H9 (cell line): ENCODE results near the gene SLTM. TPM values are rescaled to one million over a fixed set of nuclear protein-coding genes. Genes with fewer than 3 reads are reported as not detected.

Source experiments
- DNase-seq: peaks from one replicate; pipeline ENCODE4 v3.0.0-alpha.2; 2017
- H2AFZ ChIP-seq: one replicate; pipeline ENCODE4 v1.6.1; 2013; ENCODE audit warnings: mild to moderate bottlenecking, low read length, control low read depth, moderate library complexity
- H2AK5ac ChIP-seq: 2 replicates; pipeline ENCODE4 v1.6.1; 2013; ENCODE audit warnings: low read length, control low read depth, mixed read lengths; ENCODE audit not compliant: insufficient read length
- H2BK120ac ChIP-seq: one replicate; pipeline ENCODE4 v1.6.1; 2013; ENCODE audit warnings: low read depth, mild to moderate bottlenecking, low read length, control low read depth, inconsistent platforms; ENCODE audit not compliant: poor library complexity, severe bottlenecking
- H2BK12ac ChIP-seq: 2 replicates; pipeline ENCODE4 v1.6.1; 2013; ENCODE audit warnings: low read length, control low read depth, mixed read lengths, low read depth; ENCODE audit not compliant: insufficient read length
- H2BK15ac ChIP-seq: 2 replicates; pipeline ENCODE4 v1.6.1; 2013; ENCODE audit warnings: low read depth, low read length, control low read depth
- H2BK20ac ChIP-seq: one replicate; pipeline ENCODE4 v1.6.1; 2013; ENCODE audit warnings: low read depth, mild to moderate bottlenecking, low read length, control low read depth, inconsistent platforms; ENCODE audit not compliant: poor library complexity, severe bottlenecking
- H2BK5ac ChIP-seq: 2 replicates; pipeline ENCODE4 v1.6.1; 2013; ENCODE audit warnings: low read length, control low read depth, mixed read lengths; ENCODE audit not compliant: insufficient read length
- H3K14ac ChIP-seq: 2 replicates; pipeline ENCODE4 v1.6.1; 2013; ENCODE audit warnings: low read length, control low read depth; ENCODE audit not compliant: insufficient read depth
- H3K18ac ChIP-seq: 2 replicates; pipeline ENCODE4 v1.6.1; 2013; ENCODE audit warnings: low read depth, mild to moderate bottlenecking, mixed read lengths, low read length, control low read depth; ENCODE audit not compliant: insufficient read length
- H3K23ac ChIP-seq: 2 replicates; pipeline ENCODE4 v1.6.1; 2013; ENCODE audit warnings: low read length, control low read depth, mixed read lengths, low read depth; ENCODE audit not compliant: insufficient read length
- H3K23me2 ChIP-seq: 2 replicates; pipeline ENCODE4 v1.6.1; 2013; ENCODE audit warnings: low read depth, mild to moderate bottlenecking, mixed read lengths, low read length, control low read depth; ENCODE audit not compliant: insufficient read length, poor library complexity, severe bottlenecking
- H3K27ac ChIP-seq: 2 replicates; pipeline ENCODE4 v1.5.1; 2013; ENCODE audit warnings: low read length, control low read depth, mixed read lengths, low read depth; ENCODE audit not compliant: insufficient read length
- H3K27me3 ChIP-seq: 2 replicates; pipeline ENCODE4 v1.6.1; 2013; ENCODE audit warnings: low read length, control low read depth, inconsistent platforms; ENCODE audit not compliant: insufficient read depth
- H3K4ac ChIP-seq: 2 replicates; pipeline ENCODE4 v1.6.1; 2013; ENCODE audit warnings: low read depth, mild to moderate bottlenecking, control low read depth, inconsistent platforms, low read length, moderate library complexity
- H3K4me1 ChIP-seq: 2 replicates; pipeline ENCODE4 v1.6.1; 2013; ENCODE audit warnings: low read length, control low read depth, inconsistent platforms; ENCODE audit not compliant: insufficient read depth
- H3K4me2 ChIP-seq: 2 replicates; pipeline ENCODE4 v1.6.1; 2013; ENCODE audit warnings: low read length, control low read depth, mixed read lengths; ENCODE audit not compliant: insufficient read length, insufficient read depth
- H3K56ac ChIP-seq: 2 replicates; pipeline ENCODE4 v1.6.1; 2013; ENCODE audit warnings: low read depth, mild to moderate bottlenecking, mixed read lengths, low read length, control low read depth; ENCODE audit not compliant: insufficient read length
- H3K79me1 ChIP-seq: 2 replicates; pipeline ENCODE4 v1.6.1; 2013; ENCODE audit warnings: low read depth, mild to moderate bottlenecking, moderate library complexity, low read length, control low read depth, inconsistent platforms; ENCODE audit not compliant: insufficient read depth, poor library complexity, severe bottlenecking
- H3K79me2 ChIP-seq: 2 replicates; pipeline ENCODE4 v1.6.1; 2013; ENCODE audit warnings: low read length, control low read depth, inconsistent platforms; ENCODE audit not compliant: insufficient read depth
- H3K9ac ChIP-seq: 2 replicates; pipeline ENCODE4 v1.6.1; 2013; ENCODE audit warnings: low read length, control low read depth, mixed read lengths; ENCODE audit not compliant: insufficient read length; ENCODE audit errors: extremely low read depth
- H3K9me3 ChIP-seq: one replicate; pipeline ENCODE4 v1.6.1; 2013; ENCODE audit warnings: low read depth, low read length, inconsistent platforms; ENCODE audit not compliant: control insufficient read depth
- H3T11ph ChIP-seq: one replicate; pipeline ENCODE4 v1.6.1; 2013; ENCODE audit warnings: mild to moderate bottlenecking, low read length, control low read depth, inconsistent platforms
- H4K20me1 ChIP-seq: one replicate; pipeline ENCODE4 v1.6.1; 2013; ENCODE audit not compliant: control insufficient read depth, insufficient read length, insufficient read depth
- H4K5ac ChIP-seq: 2 replicates; pipeline ENCODE4 v1.6.1; 2013; ENCODE audit warnings: low read depth, mild to moderate bottlenecking, mixed read lengths, low read length, control low read depth; ENCODE audit not compliant: insufficient read length
- H4K8ac ChIP-seq: replicated peaks from 2 replicates; pipeline ENCODE4 v1.6.1; 2013; ENCODE audit warnings: low read length, control low read depth, mixed read lengths, low read depth; ENCODE audit not compliant: insufficient read length
- H4K91ac ChIP-seq: 2 replicates; pipeline ENCODE4 v1.6.1; 2013; ENCODE audit warnings: low read depth, mild to moderate bottlenecking, moderate library complexity, mixed read lengths, low read length, control low read depth; ENCODE audit not compliant: insufficient read length
- H3K27ac Mint-ChIP-seq, 3 experiments: 2 replicates in 2 of 3; 3 replicates in 1 of 3; pipeline ENCODE4 v1.8.0; 2020 to 2021; ENCODE audit warnings: mixed read lengths in 3 of 3, mild to moderate bottlenecking in 1 of 3, moderate library complexity in 1 of 3
- H3K27me3 Mint-ChIP-seq: 2 replicates; pipeline ENCODE4 v1.8.0; 2021; ENCODE audit warnings: low read depth, mild to moderate bottlenecking, moderate library complexity, mixed read lengths
- H3K36me3 Mint-ChIP-seq, 3 experiments: 2 replicates in 2 of 3; 3 replicates in 1 of 3; pipeline ENCODE4 v1.8.0; 2020 to 2021; ENCODE audit warnings: low read depth in 3 of 3, mixed read lengths in 3 of 3; ENCODE audit not compliant: insufficient read depth in 1 of 3
- H3K4me1 Mint-ChIP-seq, 2 experiments: 2 replicates each; pipeline ENCODE4 v1.8.0; 2020; ENCODE audit warnings: mixed read lengths in 2 of 2
- H3K4me3 Mint-ChIP-seq, 2 experiments: 2 replicates in 1 of 2; 3 replicates in 1 of 2; pipeline ENCODE4 v1.8.0; 2020 to 2021; ENCODE audit warnings: mild to moderate bottlenecking in 2 of 2, mixed read lengths in 2 of 2, moderate library complexity in 1 of 2
- H3K9me3 Mint-ChIP-seq, 2 experiments: 2 replicates in 1 of 2; 3 replicates in 1 of 2; pipeline ENCODE4 v1.8.0; 2020; ENCODE audit warnings: mild to moderate bottlenecking in 2 of 2, mixed read lengths in 2 of 2, moderate library complexity in 1 of 2
- CTCF ChIP-seq: fragments of 200-600 bp; sonication (generic); conservative IDR thresholded peaks from 3 replicates; pipeline ENCODE4 v1.8.0; 2021; ENCODE audit warnings: antibody characterized with exemption, mild to moderate bottlenecking
- whole genome bisulfite sequencing: extraction: QIAGEN DNeasy Blood & Tissue Kit; methylation state at CpG from one replicate; pipeline ENCODE4 v1.1.7; 2013; ENCODE audit warnings: missing lambda C conversion rate, low lambda C conversion rate, mixed read lengths; ENCODE audit not compliant: insufficient read length; ENCODE audit errors: extremely low coverage; 5-methylcytosine and 5-hydroxymethylcytosine counted together
- total RNA-seq: library from RNA; stranded (reverse); gene quantifications from 2 replicates; pipeline ENCODE4 v1.2.1, GENCODE V29; 2021

SLTM gene
- total RNA-seq, 1 experiment from 2014 or later: 132 TPM

- Histone ChIP-seq H3K14ac (no peak overlapping the region), H3K9me3 (no peaks in the 10 kb centered on the region), H3K18ac (no peak overlapping the region), H2BK5ac (no peak overlapping the region), H2BK12ac (no peak overlapping the region), H4K20me1 (peaks cover 3% of the 10 kb centered on the region), H3K27ac (no peak overlapping the region), H3K56ac (no peak overlapping the region), H3K4me2 (no peak overlapping the region), H3K23me2 (no peaks in the 10 kb centered on the region), H2BK15ac (no peak overlapping the region), H3K27me3 (no peaks in the 10 kb centered on the region), H3T11ph (no peak overlapping the region), H4K91ac (no peak overlapping the region), H3K79me1 (no peaks in the 10 kb centered on the region), H3K23ac (no peak overlapping the region), H2AFZ (no peak overlapping the region), H3K9ac (no peak overlapping the region), H3K4ac (no peak overlapping the region), H2AK5ac (no peak overlapping the region), H4K8ac (no peak overlapping the region), H3K79me2 (no peaks in the 10 kb centered on the region; the same call in 1 of the 2 replicates), H4K5ac (no peak overlapping the region), H2BK20ac (no peak overlapping the region), H2BK120ac (no peak overlapping the region), H3K4me1 (no peaks in the 10 kb centered on the region)
- Mint-ChIP-seq H3K27me3 (no peaks in the 10 kb centered on the region), H3K4me3 (no peak overlapping the region), H3K27ac (no peak overlapping the region), H3K4me1 (peaks cover 11 to 13% of the 10 kb centered on the region in 2 experiments), H3K36me3 (peaks cover 21 to 86% (median 81%) of the 10 kb centered on the region in 3 experiments; a peak in 6 of 7 replicates), H3K9me3 (no peaks in the 10 kb centered on the region)
- no CpG with 5 or more reads among the region's 4 CpGs for WGBS
- TF ChIP-seq CTCF: no peak
- no peak for DNase-seq
Measured at GRCh38 chr15:58910456-58910855, 23.0 kb downstream of the SLTM start.
